Gastroesophageal sphincter (tissue), 4 donors: ENCODE results near the gene SLC48A1. TPM values are rescaled to one million over a fixed set of nuclear protein-coding genes. Genes with fewer than 3 reads are reported as not detected.

Experiments
- ATAC-seq: fragments of 150-250 bp; one replicate; pipeline ENCODE4 v1.9.1; 2016; ENCODE audit warnings: mild to moderate bottlenecking, moderate library complexity
- H3K27ac ChIP-seq, 4 donors: fragments of 200-600 bp; sonication (generic) in 3 of 4; 1 replicate in 3 of 4; 2 replicates in 1 of 4; pipeline ENCODE4 v1.5.1; 2016 to 2019
- H3K27me3 ChIP-seq: fragments of 200-600 bp; sonication (generic); one replicate; pipeline ENCODE4 v1.5.1; 2019
- H3K36me3 ChIP-seq, 2 donors: fragments of 200-600 bp; sonication (generic); one replicate each; pipeline ENCODE4 v1.5.1; 2019; ENCODE audit warnings: control low read depth in 1 of 2
- H3K4me1 ChIP-seq, 3 donors: fragments of 200-600 bp; sonication (generic); 1 replicate in 2 of 3; 2 replicates in 1 of 3; pipeline ENCODE4 v1.5.1; 2016 to 2019; ENCODE audit warnings: control low read depth in 2 of 3
- H3K4me3 ChIP-seq, 2 donors: fragments of 200-600 bp; sonication (generic); one replicate each; pipeline ENCODE4 v1.5.1; 2019; ENCODE audit warnings: mild to moderate bottlenecking in 1 of 2, moderate library complexity in 1 of 2
- H3K9me3 ChIP-seq, 3 donors: fragments of 200-600 bp; sonication (generic); one replicate each; pipeline ENCODE4 v1.5.1; 2017 to 2019; ENCODE audit warnings: control low read depth in 2 of 3
- CTCF ChIP-seq, 4 experiments: fragments of 200-600 bp in 2 of 4; fragments of 450-650 bp in 2 of 4; sonication (generic) in 1 of 4; IDR thresholded peaks; one replicate each; pipeline ENCODE4 v1.5.1; 2017 to 2019; ENCODE audit warnings: antibody characterized with exemption in 4 of 4, mild to moderate bottlenecking in 2 of 4, moderate library complexity in 2 of 4
- EP300 ChIP-seq: sonication (generic); formaldehyde crosslinking; IDR thresholded peaks from one replicate; pipeline ENCODE4 v1.6.1; 2017; ENCODE audit warnings: antibody characterized with exemption, mild to moderate bottlenecking
- POLR2A ChIP-seq, 2 donors: fragments of 450-650 bp; IDR thresholded peaks; one replicate each; pipeline ENCODE4 v1.6.1; 2017; ENCODE audit warnings: antibody characterized with exemption in 2 of 2, mild to moderate bottlenecking in 2 of 2, moderate library complexity in 1 of 2
- POLR2AphosphoS5 ChIP-seq: sonication (generic); formaldehyde crosslinking; IDR thresholded peaks from one replicate; pipeline ENCODE4 v1.6.1; 2017; ENCODE audit warnings: antibody characterized with exemption
- WGBS, 2 donors: methylation state at CpG; one replicate each; pipeline ENCODE4 v1.1.5; 2018; ENCODE audit warnings: low coverage in 1 of 2; 5-methylcytosine and 5-hydroxymethylcytosine counted together
- total RNA-seq, 4 donors: library from RNA; depleted of rRNA; stranded (reverse); fragments of >200 nt; gene quantifications; one replicate each; pipeline ENCODE4 v1.1.0, GENCODE V29; 2016

SLC48A1 gene
- total RNA-seq, 4 donors from 2014 or later: 40.7 to 66.8 (median 53.3) TPM

- H3K9me3 ChIP-seq: no peaks in the 10 kb centered on the region
- 31 to 38% methylated on average over 6 of the region's 7 CpGs for WGBS, 2 donors
- peak; percentile 88 for TF ChIP-seq POLR2AphosphoS5
- no peak for TF ChIP-seq EP300
- H3K36me3 ChIP-seq: no peaks in the 10 kb centered on the region
- ATAC-seq: peak; percentile 87
- no peak overlapping the region for H3K4me3 ChIP-seq
- H3K4me1 ChIP-seq: peaks cover 16 to 63% (median 44%) of the 10 kb centered on the region in 3 donors
- H3K27ac ChIP-seq: peak overlapping the region; percentile 79 to 94 (median 86)
- no peaks in the 10 kb centered on the region for H3K27me3 ChIP-seq
Measured at GRCh38 chr12:47828976-47829482, 56.0 kb downstream of the SLC48A1 start.

GRCh38 chr12:47829584-47829983 lies 56.5 kb downstream of the SLC48A1 start:
- Histone ChIP-seq H3K27ac (peak overlapping the region; percentile 79 to 94 (median 86)), H3K27me3 (no peaks in the 10 kb centered on the region), H3K4me1 (peaks cover 16 to 58% (median 39%) of the 10 kb centered on the region in 3 donors), H3K9me3 (no peaks in the 10 kb centered on the region), H3K4me3 (no peak overlapping the region), H3K36me3 (no peaks in the 10 kb centered on the region)
- no peak for ATAC-seq
- TF ChIP-seq EP300 (no peak), POLR2A (IDR thresholded peaks at IDR 0.05) (no peak), CTCF (IDR thresholded peaks at IDR 0.05) (no peak), POLR2AphosphoS5 (no peak)
- 55 to 92% methylated on average over 2 of the region's 4 CpGs for WGBS, 2 donors

Other genes starting within 250 kb of the SLC48A1 start
- 10 to 100 TPM; 17.0 to 20.0 (median 18.8) TPM for gene RPAP3, start 67.2 kb upstream of the SLC48A1 start, total RNA-seq
- gene ENDOU, start 47.7 kb upstream of the SLC48A1 start, total RNA-seq: 1 to 10 TPM in 2 of 4 donors, under 1 TPM in 2; 0.42 to 1.9 (median 0.75) TPM
- gene RAPGEF3, start 14.4 kb upstream of the SLC48A1 start, total RNA-seq: 10 to 100 TPM; 19.3 to 56.8 (median 25.5) TPM
- gene HDAC7, start 46.7 kb downstream of the SLC48A1 start, total RNA-seq: 10 to 100 TPM; 55.9 to 96.5 (median 59.4) TPM
- 1 to 10 TPM; 1.2 to 5.5 (median 1.6) TPM for gene VDR, start 131.8 kb downstream of the SLC48A1 start, total RNA-seq
- gene TMEM106C, start 190.4 kb downstream of the SLC48A1 start, total RNA-seq: 100 to 1,000 TPM in 2 of 4 donors, 10 to 100 TPM in 2; 67.3 to 156 (median 95.1) TPM
- gene COL2A1, start 231.2 kb downstream of the SLC48A1 start, total RNA-seq: not detected